ENCODE results near the gene ZNF670.

- no peak for TF ChIP-seq POLR2AphosphoS5 (IDR thresholded peaks at IDR 0.05; ENCODE audit: low read depth, low read length)
- no peak for TF ChIP-seq TAF1 (IDR thresholded peaks at IDR 0.05; ENCODE audit: low read depth, low read length)
Observed at GRCh38 chr1:247089616-247090375, 11.2 kb upstream of the ZNF670 start.

Measured in GM12891 (cell line).